ENCODE measurements around the gene NELFCD.

DNA sequence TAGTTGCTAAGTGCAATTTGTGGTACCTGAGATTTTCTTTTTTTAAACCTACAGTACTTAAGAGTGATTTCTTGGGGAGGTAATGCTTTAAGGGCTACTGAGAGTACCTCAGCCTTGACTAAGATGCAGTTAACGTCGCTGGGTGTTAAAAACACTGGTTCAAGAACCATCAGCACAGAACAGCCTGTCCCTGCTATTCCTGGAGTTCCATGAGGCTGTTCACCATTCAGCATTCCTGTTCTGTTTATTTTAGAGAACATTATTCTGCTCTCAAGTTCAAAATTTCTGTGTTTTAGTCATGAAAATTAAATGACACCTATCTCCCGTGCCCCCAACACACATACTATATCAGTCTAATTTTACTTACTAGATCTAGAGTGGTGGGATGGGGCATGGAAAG is 63.2 kb downstream of the NELFCD start:
- no peak for TF ChIP-seq POLR2AphosphoS5 (IDR thresholded peaks at IDR 0.05; ENCODE audit: low read depth, low read length)
- no peak for TF ChIP-seq TAF1 (IDR thresholded peaks at IDR 0.05; ENCODE audit: borderline replicate concordance, low read depth, low read length)
